SU-DHL-6 (cell line): Measurements from ENCODE around the gene SLC30A5.

Source experiments
- CTCF ChIP-seq: fragments of 200-600 bp; sonication (generic); IDR thresholded peaks from one replicate; pipeline ENCODE4 v1.5.1; 2017; ENCODE audit warnings: antibody characterized with exemption, mild to moderate bottlenecking, low read length, moderate library complexity; ENCODE audit not compliant: insufficient read depth, poor library complexity, severe bottlenecking
- EZH2phosphoT487 ChIP-seq: fragments of 200-600 bp; sonication (generic), shearing (Covaris generic); conservative IDR thresholded peaks from 2 replicates; pipeline ENCODE4 v1.6.1; 2018; ENCODE audit warnings: mild to moderate bottlenecking, antibody characterized with exemption, low read length, moderate library complexity, mixed read lengths

GRCh38 chr5:69115526-69115925 lies 21.7 kb downstream of the SLC30A5 start:
- TF ChIP-seq CTCF (no peak), EZH2phosphoT487 (no peak)
